AG20443 (cell line): ENCODE measurements around the gene RANBP1.

Source experiments
- DNase-seq: peaks from one replicate; pipeline ENCODE4 v3.0.0; 2012; ENCODE audit warnings: low spot score, mixed read lengths

The RANBP1 gene

GRCh38 chr22:20136603-20136873 is 20.6 kb downstream of the RANBP1 start:
- no peak for DNase-seq

- DNase-seq = no peak
Observed at GRCh38 chr22:20137113-20137512, 21.2 kb downstream of the RANBP1 start.

DNA sequence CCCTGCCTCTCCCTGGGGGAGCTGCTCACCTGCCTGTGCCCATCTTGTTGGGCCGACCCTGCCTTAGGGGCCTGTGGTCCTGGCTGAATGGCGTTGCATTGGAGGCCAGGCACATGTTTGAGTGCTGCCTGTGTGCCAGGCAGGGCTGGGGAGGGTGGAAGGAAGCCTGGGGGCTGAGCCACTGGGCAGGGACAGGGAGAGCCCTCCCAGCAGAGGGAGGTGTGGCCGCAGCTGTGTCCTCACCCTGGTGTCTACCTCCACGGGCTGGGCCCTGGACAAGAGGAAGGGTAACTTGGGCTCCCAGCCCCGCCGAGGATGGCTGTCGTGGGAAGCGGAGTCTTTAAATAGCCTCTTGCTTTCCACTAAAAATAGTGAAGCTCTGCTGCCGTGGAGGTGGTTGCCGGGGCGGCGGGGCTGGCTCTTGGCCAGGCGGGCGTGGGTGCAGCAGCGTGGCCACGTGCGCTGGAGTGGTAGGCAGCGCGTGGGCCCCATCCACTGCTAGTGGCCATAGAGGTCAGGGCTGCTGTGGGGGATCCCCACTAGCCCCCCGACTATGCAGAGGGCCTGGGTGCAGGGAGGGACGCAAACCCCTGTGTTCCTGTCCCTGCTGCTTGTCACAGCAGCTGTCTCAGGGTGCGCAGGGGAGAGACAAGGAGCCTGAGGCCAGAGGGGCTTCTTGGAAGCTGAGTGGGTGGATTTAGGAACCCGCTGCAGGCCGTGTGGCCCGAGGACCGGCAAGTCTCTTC is 21.9 kb downstream of the RANBP1 start:
- no peak for DNase-seq

GRCh38 chr22:20138417-20138738 is 22.5 kb downstream of the RANBP1 start:
- DNase-seq = no peak

- no peak for DNase-seq
Observed at GRCh38 chr22:20138868-20139267, 23.0 kb downstream of the RANBP1 start.

GRCh38 chr22:20139391-20140106 is 23.6 kb downstream of the RANBP1 start:
- no peak for DNase-seq

GRCh38 chr22:20140107-20140445 is 24.2 kb downstream of the RANBP1 start:
- DNase-seq = no peak

- DNase-seq = no peak
Observed at GRCh38 chr22:20140521-20140964, 24.6 kb downstream of the RANBP1 start.

- DNase-seq = peak; percentile 71
Observed at GRCh38 chr22:20141186-20142077, 25.5 kb downstream of the RANBP1 start.

DNA sequence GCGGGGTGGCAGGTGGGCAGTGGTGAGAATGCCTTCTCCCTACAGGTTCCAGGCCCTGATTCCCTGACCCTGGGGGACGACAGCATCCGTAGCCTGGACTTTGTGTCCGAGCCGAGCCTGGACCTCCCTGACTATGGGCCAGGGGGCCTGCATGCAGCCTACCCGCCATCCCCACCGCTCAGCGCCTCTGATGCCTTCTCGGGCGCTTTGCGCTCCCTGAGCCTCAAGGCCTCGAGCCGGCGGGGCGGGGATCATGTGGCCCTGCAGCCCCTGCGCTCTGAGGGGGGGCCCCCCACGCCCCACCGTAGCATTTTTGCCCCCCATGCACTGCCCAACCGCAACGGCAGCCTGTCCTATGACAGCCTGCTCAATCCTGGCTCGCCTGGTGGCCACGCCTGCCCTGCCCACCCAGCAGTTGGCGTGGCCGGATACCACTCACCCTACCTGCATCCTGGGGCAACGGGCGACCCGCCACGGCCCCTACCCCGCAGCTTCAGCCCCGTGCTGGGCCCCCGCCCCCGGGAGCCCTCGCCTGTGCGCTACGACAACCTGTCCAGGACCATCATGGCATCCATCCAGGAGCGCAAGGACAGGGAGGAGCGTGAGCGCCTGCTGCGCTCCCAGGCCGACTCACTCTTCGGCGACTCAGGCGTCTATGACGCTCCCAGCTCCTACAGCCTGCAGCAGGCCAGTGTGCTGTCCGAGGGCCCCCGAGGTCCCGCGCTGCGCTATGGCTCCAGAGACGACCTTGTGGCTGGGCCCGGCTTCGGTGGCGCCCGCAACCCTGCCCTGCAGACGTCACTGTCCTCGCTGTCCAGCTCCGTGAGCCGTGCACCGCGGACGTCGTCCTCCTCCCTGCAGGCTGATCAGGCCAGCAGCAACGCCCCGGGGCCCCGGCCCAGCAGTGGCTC is 27.1 kb downstream of the RANBP1 start:
- no peak for DNase-seq

GRCh38 chr22:20143883-20144665 is 28.2 kb downstream of the RANBP1 start:
- no peak for DNase-seq

GRCh38 chr22:20145206-20145831 is 29.4 kb downstream of the RANBP1 start:
- no peak for DNase-seq

DNA sequence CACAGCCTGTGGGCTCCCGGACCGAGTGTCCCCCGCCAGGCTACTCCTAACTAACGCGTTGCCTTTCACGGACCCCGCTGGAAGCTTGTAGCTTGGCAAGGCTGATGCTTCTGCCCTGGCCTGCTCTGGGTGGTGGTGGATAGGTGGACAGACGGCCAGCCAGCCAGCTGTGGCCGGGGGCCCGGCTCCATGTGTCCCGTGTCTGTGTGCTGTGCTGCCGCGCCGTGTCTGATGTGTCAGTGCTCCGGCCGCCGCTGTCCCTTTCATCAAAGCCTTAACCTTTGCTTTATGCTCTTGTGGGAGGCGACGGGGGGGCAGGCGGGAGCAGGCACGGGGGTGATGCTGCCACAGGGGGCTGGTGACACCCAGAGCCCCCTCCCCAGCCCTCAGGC is 29.9 kb downstream of the RANBP1 start:
- no peak for DNase-seq

DNA sequence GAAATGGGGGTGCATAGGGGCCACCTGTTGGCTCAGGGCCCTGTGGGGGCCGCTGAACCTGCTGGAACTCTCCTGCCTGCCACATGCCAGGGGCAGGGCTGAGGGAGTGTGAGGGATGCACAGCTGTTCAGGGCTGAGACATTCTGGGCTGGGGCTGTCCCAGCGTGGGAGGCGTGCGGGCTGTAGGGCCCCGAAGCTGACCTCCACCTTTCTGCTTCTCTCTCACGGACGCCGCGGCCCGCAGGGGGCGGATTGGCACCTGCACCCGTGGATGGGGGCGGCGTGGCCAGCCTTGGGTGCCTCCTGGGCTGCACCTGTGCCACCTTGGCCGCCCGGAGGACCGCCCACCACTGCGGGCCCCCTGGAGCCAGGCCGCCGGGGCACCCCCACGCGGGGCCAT is 30.9 kb downstream of the RANBP1 start:
- DNase-seq = no peak

DNA sequence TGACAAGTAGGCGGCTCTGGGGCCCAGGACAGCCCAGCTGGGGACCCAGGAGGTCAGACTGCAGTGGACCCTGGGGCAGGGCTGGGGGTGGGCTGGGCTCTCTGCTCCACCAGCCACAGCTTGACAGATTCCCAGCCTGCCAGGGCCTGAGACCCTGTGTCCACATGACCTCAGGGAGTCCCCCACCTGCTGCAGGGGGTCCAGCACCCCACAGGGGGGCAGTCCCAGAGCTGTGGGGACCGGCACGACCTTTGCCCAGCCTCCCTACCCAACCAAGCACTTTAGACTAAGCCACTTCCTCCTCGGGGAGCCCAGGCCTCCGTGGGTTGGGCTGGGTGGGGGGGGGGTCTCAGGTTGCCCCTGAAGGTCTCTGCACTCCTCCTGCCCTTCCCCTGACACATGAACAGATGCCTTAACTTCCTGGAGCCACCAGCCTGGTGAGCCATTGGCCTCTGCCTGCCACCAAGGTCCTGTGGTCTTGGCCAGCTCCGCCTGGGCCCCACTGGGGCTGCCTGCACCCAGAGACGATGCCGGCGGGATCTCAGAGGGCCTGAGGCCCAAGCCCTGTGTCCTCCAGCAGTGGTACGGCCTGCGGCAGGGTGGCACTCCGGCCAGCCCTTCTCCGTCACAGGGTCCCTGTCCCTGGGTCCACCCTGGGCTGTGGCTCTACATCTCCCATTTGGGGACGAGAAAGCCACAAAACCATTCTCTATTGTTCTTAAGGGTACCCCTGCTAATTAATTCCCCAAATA is 31.5 kb downstream of the RANBP1 start:
- DNase-seq = no peak

DNA sequence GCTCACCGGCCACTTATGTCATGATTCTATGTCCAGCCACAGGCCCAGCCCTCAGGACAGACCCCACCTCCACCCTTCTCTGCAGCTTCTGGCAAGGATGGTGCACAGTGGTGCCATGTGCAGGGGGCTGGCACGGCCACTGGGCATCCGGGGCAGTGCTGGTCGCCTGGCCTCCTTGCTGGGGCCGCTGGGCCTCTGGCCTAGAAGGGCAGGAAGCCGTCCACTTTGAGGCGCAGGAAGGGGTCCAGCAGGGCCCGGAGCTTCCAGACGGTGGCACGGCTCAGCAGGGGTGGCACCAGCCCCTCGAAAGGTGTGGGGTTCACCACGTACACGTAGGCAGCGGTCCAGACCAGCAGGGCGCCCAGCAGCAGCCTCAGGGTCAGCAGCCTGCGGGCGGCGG is 32.5 kb downstream of the RANBP1 start:
- DNase-seq = no peak

DNA sequence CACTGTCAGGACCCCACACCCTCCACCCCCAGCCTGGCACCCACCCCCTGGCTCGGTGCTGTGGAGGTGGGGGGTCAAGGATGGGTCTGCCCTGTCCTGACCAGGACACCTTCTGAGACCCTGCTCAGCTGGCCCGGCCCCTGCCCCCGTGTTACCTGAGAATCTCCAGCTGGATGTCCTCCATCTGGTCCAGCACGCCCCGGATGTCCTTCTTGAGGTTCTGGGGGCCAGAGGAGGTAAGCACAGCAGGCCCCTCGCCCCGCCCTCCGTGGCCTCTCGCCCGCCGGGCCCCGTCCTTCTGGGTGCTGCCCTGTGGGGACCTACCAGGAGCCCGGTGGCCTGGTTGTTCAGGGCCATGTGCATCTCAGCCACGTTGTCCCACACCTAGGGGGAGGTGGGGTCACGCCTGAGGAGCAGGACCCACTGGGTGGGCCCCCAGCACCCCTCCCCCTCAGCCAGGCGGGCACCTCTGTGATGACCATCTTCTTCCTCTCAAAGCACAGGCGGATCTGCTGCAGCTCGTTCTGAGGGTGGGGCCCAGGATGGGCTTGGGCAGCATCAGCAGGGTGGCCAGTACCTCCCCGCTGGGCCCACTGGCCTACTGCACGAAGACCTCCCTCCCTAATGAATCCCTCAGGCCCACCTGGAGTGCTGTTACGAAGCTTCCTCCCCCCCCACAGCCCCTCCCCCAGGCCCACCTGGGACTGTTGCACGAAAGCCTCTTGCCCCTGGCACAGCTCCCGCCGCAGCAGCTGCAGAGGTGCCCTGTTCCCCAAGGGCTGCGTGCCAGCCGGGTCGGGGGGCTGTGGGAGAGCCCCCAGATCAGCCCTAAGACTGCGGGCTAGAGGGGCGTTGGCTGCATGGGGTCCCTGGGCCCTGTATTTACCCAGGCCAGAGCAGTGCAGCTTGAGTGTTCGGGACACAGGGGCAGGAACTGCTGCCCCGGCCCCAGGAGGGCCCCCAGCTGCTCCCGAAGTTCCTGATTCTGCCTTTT is 33.6 kb downstream of the RANBP1 start:
- no peak for DNase-seq

GRCh38 chr22:20150381-20151275 is 34.7 kb downstream of the RANBP1 start, which contains the start of gene CCDC188:
Gene CCDC188 (minus strand): TSS chr22:20151055. CDS start chr22:20150986, 69 bp downstream.
- no peak for DNase-seq
